Caco-2 (cell line): ENCODE data around the gene GPR39. TPM values are rescaled to one million over a fixed set of nuclear protein-coding genes. Genes with fewer than 3 reads are reported as not detected.

ENCODE experiments used
- BruUV-seq: library from RNA; stranded (reverse); fragments of 400-500 nt; replicated peaks from 2 replicates; lab custom pipeline; 2021; lab: Mats Ljungman, UMichigan
- CTCF ChIA-PET: fragments of 300-600 bp; sonication (Branson Sonifier 250); formaldehyde crosslinking; loops from one replicate; lab custom pipeline; 2022; ENCODE audit warnings: antibody characterized with exemption; lab: Charles Lee
- POLR2A ChIA-PET: fragments of 300-600 bp; sonication (Branson Sonifier 250); formaldehyde crosslinking; loops from one replicate; lab custom pipeline; 2022; ENCODE audit warnings: antibody characterized with exemption; lab: Charles Lee
- DNase-seq, 2 experiments: peaks; one replicate each; pipeline versions ENCODE4 v3.0.0 to v3.0.0-alpha.2; 2020 to 2022
- H3K27me3 ChIP-seq: replicated peaks from 2 replicates; pipeline ENCODE4 v1.6.0; 2011; ENCODE audit warnings: low read length; ENCODE audit not compliant: control insufficient read depth, insufficient read depth
- H3K36me3 ChIP-seq: 2 replicates; pipeline ENCODE4 v1.5.1; 2011; ENCODE audit warnings: low read length; ENCODE audit not compliant: control insufficient read depth, insufficient read depth
- H3K4me1 ChIP-seq: fragments of 250-450 bp; sonication (Bioruptor Pico); 2 replicates; pipeline ENCODE4 v1.5.1; 2020; ENCODE audit warnings: mild to moderate bottlenecking
- H3K4me3 ChIP-seq: 2 replicates; pipeline ENCODE4 v1.5.1; 2011; ENCODE audit warnings: low read depth, mild to moderate bottlenecking, control low read depth, low read length
- H3K9me3 ChIP-seq: fragments of 250-450 bp; sonication (Bioruptor Pico); 2 replicates; pipeline ENCODE4 v1.5.1; 2020; ENCODE audit warnings: mild to moderate bottlenecking, moderate library complexity
- H3K27ac Mint-ChIP-seq: one replicate; pipeline ENCODE4 v1.8.0; 2022; ENCODE audit warnings: mixed read lengths; ENCODE audit not compliant: unreplicated experiment
- H3K27me3 Mint-ChIP-seq: one replicate; pipeline ENCODE4 v1.8.0; 2022; ENCODE audit warnings: mixed read lengths; ENCODE audit not compliant: insufficient read depth, unreplicated experiment
- H3K36me3 Mint-ChIP-seq: one replicate; pipeline ENCODE4 v1.8.0; 2022; ENCODE audit warnings: mild to moderate bottlenecking, mixed read lengths; ENCODE audit not compliant: insufficient read depth, unreplicated experiment
- H3K4me1 Mint-ChIP-seq: one replicate; pipeline ENCODE4 v1.8.0; 2022; ENCODE audit warnings: low read depth, mixed read lengths; ENCODE audit not compliant: unreplicated experiment
- H3K4me3 Mint-ChIP-seq: one replicate; pipeline ENCODE4 v1.8.0; 2022; ENCODE audit warnings: mild to moderate bottlenecking, moderate library complexity, mixed read lengths; ENCODE audit not compliant: unreplicated experiment
- H3K9me3 Mint-ChIP-seq: one replicate; pipeline ENCODE4 v1.8.0; 2022; ENCODE audit warnings: mixed read lengths; ENCODE audit not compliant: unreplicated experiment
- CTCF ChIP-seq, 2 experiments: fragments of 200-600 bp in 1 of 2; IDR thresholded peaks; 1 replicate in 1 of 2; 2 replicates in 1 of 2; pipeline versions ENCODE4 v1.5.1 to v1.8.0; 2011 to 2022; ENCODE audit warnings: antibody characterized with exemption in 1 of 2, control low read depth in 1 of 2, inconsistent platforms in 1 of 2, low read depth in 1 of 2, low read length in 1 of 2, mild to moderate bottlenecking in 1 of 2, moderate library complexity in 1 of 2; ENCODE audit not compliant: insufficient read depth in 1 of 2, severe bottlenecking in 1 of 2, unreplicated experiment in 1 of 2
- intact Hi-C: fragments of 100-400 bp; cut with micrococcal nuclease; formaldehyde crosslinking; loops from one replicate; pipeline ENCODE4 v1.10.0; 2022; ENCODE audit not compliant: unreplicated experiment
- total RNA-seq: library from RNA; stranded (reverse); gene quantifications from 2 replicates; pipeline ENCODE4 v1.2.3, GENCODE V29; 2022

The GPR39 gene
- total RNA-seq, 1 experiment from 2014 or later = 26.8 TPM

- Mint-ChIP-seq H3K4me1 (peaks cover 2% of the 10 kb centered on the region), H3K36me3 (no peaks in the 10 kb centered on the region), H3K4me3 (no peak overlapping the region), H3K27ac (no peak overlapping the region), H3K9me3 (peaks cover 7% of the 10 kb centered on the region), H3K27me3 (no peaks in the 10 kb centered on the region)
- Histone ChIP-seq H3K36me3 (no peaks in the 10 kb centered on the region), H3K4me3 (no peak overlapping the region), H3K4me1 (no peaks in the 10 kb centered on the region), H3K9me3 (no peaks in the 10 kb centered on the region), H3K27me3 (no peaks in the 10 kb centered on the region)
- CTCF ChIA-PET = no interaction called here
- no peak for TF ChIP-seq CTCF (IDR thresholded peaks at IDR 0.05; ENCODE audit: insufficient read depth in 1 of 2, low read depth in 1 of 2, low read length in 1 of 2, severe bottlenecking in 1 of 2, unreplicated experiment in 1 of 2)
- intact Hi-C loops = no loop called here
- POLR2A ChIA-PET = no interaction called here
- DNase-seq = no peak
- no TSS peak for BruUV-seq
Observed at GRCh38 chr2:132623096-132623839, 206.7 kb downstream of the GPR39 start.

- Mint-ChIP-seq H3K36me3 (no peaks in the 10 kb centered on the region), H3K27me3 (no peaks in the 10 kb centered on the region), H3K4me3 (no peak overlapping the region), H3K9me3 (peaks cover 7% of the 10 kb centered on the region), H3K27ac (no peak overlapping the region), H3K4me1 (peaks cover 13% of the 10 kb centered on the region)
- ChIA-PET POLR2A (no interaction called here), CTCF (no interaction called here)
- intact Hi-C loops = no loop called here
- Histone ChIP-seq H3K9me3 (no peaks in the 10 kb centered on the region), H3K4me1 (peaks cover 14% of the 10 kb centered on the region), H3K27me3 (no peaks in the 10 kb centered on the region), H3K36me3 (no peaks in the 10 kb centered on the region), H3K4me3 (no peak overlapping the region)
- no peak for DNase-seq
- no TSS peak for BruUV-seq
- no peak for TF ChIP-seq CTCF (IDR thresholded peaks at IDR 0.05; ENCODE audit: insufficient read depth in 1 of 2, low read depth in 1 of 2, low read length in 1 of 2, severe bottlenecking in 1 of 2, unreplicated experiment in 1 of 2)
Observed at GRCh38 chr2:132627536-132627935, 210.9 kb downstream of the GPR39 start.

- no peaks in the 10 kb centered on the region for H3K36me3 Mint-ChIP-seq
- H3K9me3 Mint-ChIP-seq = no peaks in the 10 kb centered on the region
- H3K4me1 Mint-ChIP-seq = peaks cover 20% of the 10 kb centered on the region
- H3K9me3 ChIP-seq = no peaks in the 10 kb centered on the region
- peaks cover 25% of the 10 kb centered on the region for H3K4me1 ChIP-seq
- H3K4me3 Mint-ChIP-seq = no peak overlapping the region
- no peaks in the 10 kb centered on the region for H3K27me3 ChIP-seq
- TF ChIP-seq CTCF (IDR thresholded peaks at IDR 0.05; ENCODE audit: insufficient read depth in 1 of 2, low read depth in 1 of 2, low read length in 1 of 2, severe bottlenecking in 1 of 2, unreplicated experiment in 1 of 2) = no peak
- H3K27me3 Mint-ChIP-seq = no peaks in the 10 kb centered on the region
- ChIA-PET CTCF (interaction anchor here (1.0 kb wide), 1 partner anchor 540 kb away, joined by 3 read pairs; no protein-coding TSS in a partner anchor), POLR2A (no interaction called here)
- peak overlapping the region; percentile 48 for H3K27ac Mint-ChIP-seq
- intact Hi-C loops = loop anchor here (1.0 to 2.0 kb wide), 2 partner anchors 10 to 43 kb away; no protein-coding TSS in a partner anchor
- H3K4me3 ChIP-seq = no peak overlapping the region
- peak; percentile 61 to 72 for DNase-seq
- no peaks in the 10 kb centered on the region for H3K36me3 ChIP-seq
- BruUV-seq = no TSS peak
Observed at GRCh38 chr2:132632000-132632649, 215.5 kb downstream of the GPR39 start.
